ENCODE data around the gene CAMK2G.
A peak's percentile ranks its signal among the peaks of the same experiment; 100 is the strongest.
"Not testable (repeated sequence)": the region's sequence is repeated elsewhere in the genome, so short reads cannot be mapped to it uniquely, and the experiment has no call there.

CAMK2G gene

GRCh38 chr10:73909540-73910115, 35.3 kb upstream of the CAMK2G start:
- FAIRE-seq (no peak), DNase-seq (ENCODE audit: insufficient read length, low spot score) (no peak)
- no peak for TF ChIP-seq POLR2A (IDR thresholded peaks at IDR 0.05; ENCODE audit: low read depth, low read length)

- no peak for TF ChIP-seq POLR2A (IDR thresholded peaks at IDR 0.05; ENCODE audit: low read depth, low read length)
- FAIRE-seq (peak; percentile 96), DNase-seq (ENCODE audit: insufficient read length, low spot score) (peak; percentile 95)
These were observed 34.6 kb upstream of the CAMK2G start for GRCh38 chr10:73908853-73909539.

- FAIRE-seq (no peak), DNase-seq (ENCODE audit: insufficient read length, low spot score) (no peak)
- TF ChIP-seq POLR2A (IDR thresholded peaks at IDR 0.05; ENCODE audit: low read depth, low read length) = no peak
These were observed 33.6 kb upstream of the CAMK2G start for GRCh38 chr10:73907841-73908517.

GRCh38 chr10:73906524-73907447, 32.4 kb upstream of the CAMK2G start:
- FAIRE-seq = peak; percentile 90
- TF ChIP-seq POLR2A (IDR thresholded peaks at IDR 0.05; ENCODE audit: low read depth, low read length) = no peak
- peak; percentile 77 for DNase-seq (ENCODE audit: insufficient read length, low spot score)

- FAIRE-seq (no peak), DNase-seq (ENCODE audit: insufficient read length, low spot score) (no peak)
- TF ChIP-seq POLR2A (IDR thresholded peaks at IDR 0.05; ENCODE audit: low read depth, low read length) = no peak
These were observed 31.1 kb upstream of the CAMK2G start for GRCh38 chr10:73905256-73906020.

GRCh38 chr10:73902351-73902750, 28.0 kb upstream of the CAMK2G start:
- DNase-seq (ENCODE audit: insufficient read length, low spot score) = no peak
- no peak for FAIRE-seq
- no peak for TF ChIP-seq POLR2A (IDR thresholded peaks at IDR 0.05; ENCODE audit: low read depth, low read length)

GRCh38 chr10:73901261-73901660, 26.9 kb upstream of the CAMK2G start:
- FAIRE-seq (no peak), DNase-seq (ENCODE audit: insufficient read length, low spot score) (no peak)
- no peak for TF ChIP-seq POLR2A (IDR thresholded peaks at IDR 0.05; ENCODE audit: low read depth, low read length)

GRCh38 chr10:73900064-73900463, 25.7 kb upstream of the CAMK2G start:
- FAIRE-seq = no peak

GRCh38 chr10:73899423-73899822, 25.1 kb upstream of the CAMK2G start:
- FAIRE-seq = peak; percentile 99
- TF ChIP-seq POLR2A (IDR thresholded peaks at IDR 0.05; ENCODE audit: low read depth, low read length) = no peak

More at GRCh38 chr10:73900064-73900463, 25.7 kb upstream of the CAMK2G start:
- DNase-seq (ENCODE audit: insufficient read length, low spot score) = no peak
- no peak for TF ChIP-seq POLR2A (IDR thresholded peaks at IDR 0.05; ENCODE audit: low read depth, low read length)

GRCh38 chr10:73898730-73899410, 24.5 kb upstream of the CAMK2G start:
- no peak for TF ChIP-seq POLR2A (IDR thresholded peaks at IDR 0.05; ENCODE audit: low read depth, low read length)
- FAIRE-seq (no peak), DNase-seq (ENCODE audit: insufficient read length, low spot score) (no peak)

More at GRCh38 chr10:73899423-73899822, 25.1 kb upstream of the CAMK2G start:
- peak; percentile 75 for DNase-seq (ENCODE audit: insufficient read length, low spot score)

GRCh38 chr10:73897693-73898092, 23.3 kb upstream of the CAMK2G start:
- FAIRE-seq (no peak), DNase-seq (ENCODE audit: insufficient read length, low spot score) (no peak)
- no peak for TF ChIP-seq POLR2A (IDR thresholded peaks at IDR 0.05; ENCODE audit: low read depth, low read length)

- not testable (repeated sequence) for DNase-seq (ENCODE audit: insufficient read length, low spot score); FAIRE-seq
These were observed 21.0 kb upstream of the CAMK2G start for GRCh38 chr10:73895381-73895780.

All from H54 (cell line).